Transverse colon (tissue), 4 donors: Measurements from ENCODE around the gene SMYD3.

Experiments
- POLR2A ChIP-seq: fragments of 450-650 bp; IDR thresholded peaks from one replicate; pipeline ENCODE4 v1.6.1; 2016; ENCODE audit warnings: antibody characterized with exemption, mild to moderate bottlenecking, moderate library complexity
- POLR2AphosphoS5 ChIP-seq, 3 donors: sonication (generic); formaldehyde crosslinking; IDR thresholded peaks; one replicate each; pipeline ENCODE4 v1.6.1; 2016; ENCODE audit warnings: antibody characterized with exemption in 3 of 3
- TF ChIP-seq, protein P1 (sequence below), 5 experiments: fragments of 200-600 bp in 3 of 5; fragments of 450-650 bp in 2 of 5; sonication (generic) in 3 of 5; IDR thresholded peaks; 1 replicate in 2 of 5; 2 replicates in 3 of 5; pipeline ENCODE4 v1.5.1; 2016 to 2017; ENCODE audit warnings: antibody characterized with exemption in 5 of 5, inconsistent platforms in 3 of 5, mild to moderate bottlenecking in 2 of 5, moderate library complexity in 1 of 5

DNA sequence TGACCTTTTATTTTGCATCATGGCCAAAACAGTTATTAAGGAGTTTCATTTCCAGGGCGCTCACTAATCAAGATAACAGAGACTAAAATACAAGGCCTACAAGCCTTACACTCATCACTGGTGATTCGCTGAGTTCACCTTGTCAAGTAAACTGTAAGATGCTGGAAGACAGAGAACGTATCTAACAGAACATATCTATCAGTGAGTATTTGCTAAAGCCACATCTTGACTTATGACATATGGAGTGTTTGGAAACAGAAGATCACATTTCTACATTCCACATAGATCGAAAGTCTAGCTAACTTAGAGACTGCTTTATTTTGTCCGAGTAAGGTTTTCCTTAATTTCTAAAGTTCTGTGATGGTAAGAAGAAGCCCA lies 506.5 kb downstream of the SMYD3 start:
- TF ChIP-seq, protein P1, sequence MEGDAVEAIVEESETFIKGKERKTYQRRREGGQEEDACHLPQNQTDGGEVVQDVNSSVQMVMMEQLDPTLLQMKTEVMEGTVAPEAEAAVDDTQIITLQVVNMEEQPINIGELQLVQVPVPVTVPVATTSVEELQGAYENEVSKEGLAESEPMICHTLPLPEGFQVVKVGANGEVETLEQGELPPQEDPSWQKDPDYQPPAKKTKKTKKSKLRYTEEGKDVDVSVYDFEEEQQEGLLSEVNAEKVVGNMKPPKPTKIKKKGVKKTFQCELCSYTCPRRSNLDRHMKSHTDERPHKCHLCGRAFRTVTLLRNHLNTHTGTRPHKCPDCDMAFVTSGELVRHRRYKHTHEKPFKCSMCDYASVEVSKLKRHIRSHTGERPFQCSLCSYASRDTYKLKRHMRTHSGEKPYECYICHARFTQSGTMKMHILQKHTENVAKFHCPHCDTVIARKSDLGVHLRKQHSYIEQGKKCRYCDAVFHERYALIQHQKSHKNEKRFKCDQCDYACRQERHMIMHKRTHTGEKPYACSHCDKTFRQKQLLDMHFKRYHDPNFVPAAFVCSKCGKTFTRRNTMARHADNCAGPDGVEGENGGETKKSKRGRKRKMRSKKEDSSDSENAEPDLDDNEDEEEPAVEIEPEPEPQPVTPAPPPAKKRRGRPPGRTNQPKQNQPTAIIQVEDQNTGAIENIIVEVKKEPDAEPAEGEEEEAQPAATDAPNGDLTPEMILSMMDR (IDR thresholded peaks at IDR 0.05), result no peak
- TF ChIP-seq POLR2A (no peak), POLR2AphosphoS5 (IDR thresholded peaks at IDR 0.05) (no peak)
